ENCODE measurements around the gene TUBA1C.
"Not testable (repeated sequence)": the region's sequence is repeated elsewhere in the genome, so short reads cannot be mapped to it uniquely, and the experiment has no call there.

Gene TUBA1C

DNA sequence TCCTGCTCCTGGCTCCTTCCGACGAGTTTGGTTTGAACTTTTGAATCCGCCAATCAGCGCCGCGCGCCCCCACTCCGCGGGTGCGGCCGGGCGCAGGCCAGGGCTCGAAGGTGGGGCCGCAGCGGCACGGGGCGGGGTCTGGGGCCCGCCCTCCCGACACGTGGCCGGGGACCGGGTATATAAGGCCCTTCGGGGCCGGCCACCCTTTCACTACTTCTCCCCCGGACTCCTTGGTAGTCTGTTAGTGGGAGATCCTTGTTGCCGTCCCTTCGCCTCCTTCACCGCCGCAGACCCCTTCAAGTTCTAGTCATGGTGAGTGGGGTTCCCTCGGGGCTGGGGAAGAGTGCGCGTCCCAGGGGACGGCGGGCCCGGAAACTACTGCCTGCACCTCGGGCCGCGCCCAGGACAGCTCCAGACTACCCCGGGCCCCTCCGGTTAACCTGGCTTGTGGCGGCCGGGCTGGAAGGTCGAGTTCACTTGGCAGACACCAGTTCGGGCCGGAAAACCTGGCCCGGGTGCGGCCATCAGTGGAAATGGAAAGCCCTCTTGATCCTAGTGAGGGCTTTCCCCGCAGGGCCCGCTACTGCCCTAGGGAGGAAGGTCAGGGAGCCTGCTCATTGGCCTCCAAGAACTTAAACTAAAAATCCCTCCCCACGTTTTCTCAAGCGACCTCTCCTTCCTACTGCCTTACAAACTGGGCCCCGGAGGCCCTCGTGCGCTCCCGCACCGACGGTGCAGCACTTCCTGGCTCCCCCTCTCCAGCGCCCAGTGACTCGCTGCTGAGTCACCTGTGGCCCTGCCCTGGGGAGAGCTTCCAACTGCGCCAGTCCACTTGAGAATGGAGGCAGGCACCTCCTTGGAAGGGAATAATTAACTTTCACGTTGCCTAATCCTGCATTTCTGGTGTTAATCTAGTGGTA, at the start of gene TUBA1C:
TUBA1C (plus strand) TSS at position 210 of the 920 bp plus-strand sequence; CDS start at position 310, 100 bp downstream.
- DNase-seq (ENCODE audit: low read depth in 2 of 2), result peak; percentile 87 to 88

DNA sequence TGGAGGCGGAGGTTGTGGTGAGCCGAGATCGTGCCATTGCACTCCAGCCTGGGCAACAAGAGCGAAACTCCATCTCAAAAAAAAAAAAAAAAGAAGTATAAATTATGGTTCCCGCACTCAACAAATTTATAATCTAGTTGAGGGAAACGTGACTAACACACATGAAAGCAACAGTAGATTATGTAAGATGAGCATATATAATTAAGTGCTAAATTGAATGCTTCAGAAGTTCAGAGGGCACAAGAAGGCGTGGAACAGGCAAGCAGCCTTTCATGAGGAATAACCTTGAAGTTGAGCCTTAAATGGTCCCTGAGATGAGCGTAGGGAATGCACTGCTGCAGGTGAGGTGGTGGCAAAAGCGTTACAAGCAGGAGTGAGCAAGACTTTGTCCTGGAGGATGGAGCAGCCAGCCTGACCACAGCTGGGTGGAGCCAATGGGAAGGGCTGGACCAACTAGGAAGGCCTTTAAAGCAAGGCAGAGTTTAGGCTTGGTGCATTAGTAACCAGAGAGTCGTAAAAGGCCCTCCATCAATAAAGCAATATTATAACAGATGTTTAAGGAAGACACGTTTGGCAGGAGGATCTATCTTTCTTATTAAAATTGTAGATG, 45.4 kb upstream of the TUBA1C start:
- no peak for DNase-seq (ENCODE audit: low read depth in 2 of 2)

DNA sequence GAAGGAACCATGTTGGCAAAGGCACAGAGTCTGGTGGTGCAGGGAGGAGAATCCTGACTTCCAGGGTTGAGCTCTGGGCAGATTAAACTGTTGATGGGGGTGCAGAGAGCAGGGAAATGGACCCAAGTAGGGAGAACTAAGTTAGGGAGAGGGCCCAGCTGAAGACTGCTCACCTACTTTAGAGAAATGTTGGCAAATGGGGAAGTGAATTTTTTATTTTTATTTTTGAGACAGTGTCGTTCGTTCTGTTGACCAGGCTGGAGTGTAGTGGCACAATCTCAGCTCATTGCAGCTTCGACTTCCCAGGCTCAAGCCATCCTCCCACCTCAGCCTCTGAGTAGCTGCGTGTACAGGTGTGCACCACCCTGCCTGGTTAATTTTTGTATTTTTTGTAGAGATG, 43.9 kb upstream of the TUBA1C start:
- DNase-seq (ENCODE audit: low read depth in 2 of 2), result no peak

DNA sequence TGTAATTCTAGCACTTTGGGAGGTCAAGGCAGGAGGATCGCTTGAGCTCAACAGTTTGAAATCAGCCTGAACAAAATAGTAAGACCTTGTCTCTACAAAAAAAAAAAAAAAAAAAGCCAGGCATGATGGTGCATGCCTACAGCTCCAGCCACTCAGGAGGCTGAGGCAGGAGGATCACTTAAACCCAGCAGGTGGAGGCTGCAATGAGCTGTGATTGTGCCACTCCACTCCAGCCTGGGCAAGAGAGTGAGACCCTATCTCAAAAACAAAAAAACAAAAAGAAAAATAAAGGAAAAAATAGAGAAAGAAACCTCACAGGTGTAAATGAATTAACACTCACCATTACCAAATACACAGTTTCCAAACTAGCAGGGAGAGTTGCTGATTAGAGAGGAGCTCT, 41.8 kb upstream of the TUBA1C start:
- DNase-seq (ENCODE audit: low read depth in 2 of 2), result no peak

DNA sequence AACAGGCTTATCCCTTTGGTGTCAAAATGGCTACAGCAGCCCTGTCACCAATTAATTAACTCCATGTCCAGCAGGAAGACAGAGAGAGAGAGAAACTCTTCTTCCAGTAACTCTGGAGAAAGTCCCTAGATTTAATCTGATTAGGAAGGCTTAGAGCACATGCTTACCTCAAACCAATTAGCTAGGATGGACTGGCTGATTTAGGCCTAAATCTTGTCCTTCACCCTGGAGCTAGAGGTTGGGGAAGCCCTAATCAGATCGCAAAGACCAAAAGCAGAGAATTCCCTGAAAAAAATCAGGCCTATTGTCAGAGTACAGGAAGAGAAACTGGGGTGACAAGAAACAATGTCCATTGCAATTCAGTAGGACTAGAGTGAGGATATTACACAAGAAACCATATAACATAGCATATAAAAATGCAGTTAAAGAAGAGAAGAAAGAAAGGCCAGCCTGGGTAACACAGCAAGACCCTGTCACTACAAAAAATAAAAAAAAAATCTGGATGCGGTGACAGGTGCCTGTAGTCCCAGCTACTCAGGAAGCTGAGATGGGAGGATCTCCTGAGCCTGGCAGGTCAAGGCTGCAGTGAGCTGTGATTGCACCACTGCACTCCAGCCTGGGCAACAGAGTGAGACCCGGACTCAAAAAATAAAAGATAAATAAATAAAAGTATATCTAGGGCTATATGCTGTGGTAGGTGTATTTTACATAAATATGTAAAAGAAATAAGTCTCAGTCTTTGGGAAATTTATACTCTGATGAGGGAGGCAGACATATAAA, 41.1 kb upstream of the TUBA1C start:
- no peak for DNase-seq (ENCODE audit: low read depth in 2 of 2)

DNA sequence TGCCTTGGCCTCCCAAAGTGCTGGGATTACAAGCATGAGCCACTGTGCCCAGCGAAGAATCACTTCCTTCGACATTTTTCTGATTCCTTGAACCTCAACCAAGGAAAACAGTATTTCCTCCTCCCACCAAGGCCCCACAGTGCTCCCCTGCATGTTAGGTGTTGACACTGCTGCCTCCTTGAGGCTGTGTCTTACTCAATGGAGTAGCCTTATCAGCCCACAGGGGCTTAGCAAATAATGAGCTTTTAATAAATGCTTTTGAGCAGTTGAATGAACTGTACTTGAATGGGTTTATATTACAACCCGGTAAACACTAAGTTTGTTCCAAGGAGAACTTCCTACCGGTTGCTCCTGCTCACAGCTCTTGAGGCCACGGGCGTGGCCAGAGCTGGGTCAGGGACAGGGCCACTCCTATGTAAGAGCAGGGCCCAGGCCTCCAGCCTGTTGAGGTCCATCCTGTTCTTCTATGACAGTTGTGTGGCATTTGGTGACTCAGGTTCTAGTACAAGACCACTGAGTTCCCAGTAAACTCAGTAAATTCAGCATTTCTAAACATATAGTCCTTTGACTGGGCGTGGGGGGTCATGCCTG, 39.2 kb upstream of the TUBA1C start:
- no peak for DNase-seq (ENCODE audit: low read depth in 2 of 2)

DNA sequence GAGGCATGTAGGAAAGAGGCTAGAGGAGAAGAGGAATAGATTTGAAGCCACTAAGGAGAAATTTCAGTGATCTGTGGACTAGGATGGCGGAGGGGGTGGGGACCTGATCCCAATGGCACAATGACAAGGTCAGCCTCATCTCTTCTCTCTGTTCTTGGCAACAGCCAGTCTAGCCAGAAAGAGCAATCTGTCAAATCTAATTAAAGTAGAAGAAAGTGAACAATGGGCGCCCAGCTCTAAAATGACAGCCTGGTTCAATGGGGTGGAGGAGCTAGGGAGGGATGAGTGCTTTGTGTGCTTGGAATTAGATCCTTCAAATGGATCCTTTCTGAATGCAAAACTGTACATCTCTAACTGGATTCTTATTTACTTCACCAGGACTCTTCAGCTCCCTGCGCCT, 37.2 kb upstream of the TUBA1C start:
- no peak for DNase-seq (ENCODE audit: low read depth in 2 of 2)

DNA sequence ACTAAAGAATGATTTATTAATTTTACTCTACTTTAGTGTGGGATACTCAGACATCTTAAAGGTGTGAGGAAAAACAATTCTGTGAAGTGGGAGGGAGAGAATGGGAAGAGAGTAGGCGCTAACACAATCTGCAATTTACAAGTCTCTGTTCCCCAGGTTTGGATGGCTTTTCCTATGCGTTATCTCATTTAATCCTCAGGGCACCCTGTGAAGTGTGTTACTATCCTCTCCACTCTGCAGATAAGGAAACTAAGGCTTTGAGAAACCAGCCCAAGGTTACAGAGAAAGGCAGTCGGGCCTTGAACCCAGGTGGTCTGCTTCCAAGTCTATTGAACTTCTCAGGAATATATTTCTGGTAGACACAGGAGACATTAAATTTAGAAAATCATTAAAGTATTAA, 36.2 kb upstream of the TUBA1C start:
- no peak for DNase-seq (ENCODE audit: low read depth in 2 of 2)

DNA sequence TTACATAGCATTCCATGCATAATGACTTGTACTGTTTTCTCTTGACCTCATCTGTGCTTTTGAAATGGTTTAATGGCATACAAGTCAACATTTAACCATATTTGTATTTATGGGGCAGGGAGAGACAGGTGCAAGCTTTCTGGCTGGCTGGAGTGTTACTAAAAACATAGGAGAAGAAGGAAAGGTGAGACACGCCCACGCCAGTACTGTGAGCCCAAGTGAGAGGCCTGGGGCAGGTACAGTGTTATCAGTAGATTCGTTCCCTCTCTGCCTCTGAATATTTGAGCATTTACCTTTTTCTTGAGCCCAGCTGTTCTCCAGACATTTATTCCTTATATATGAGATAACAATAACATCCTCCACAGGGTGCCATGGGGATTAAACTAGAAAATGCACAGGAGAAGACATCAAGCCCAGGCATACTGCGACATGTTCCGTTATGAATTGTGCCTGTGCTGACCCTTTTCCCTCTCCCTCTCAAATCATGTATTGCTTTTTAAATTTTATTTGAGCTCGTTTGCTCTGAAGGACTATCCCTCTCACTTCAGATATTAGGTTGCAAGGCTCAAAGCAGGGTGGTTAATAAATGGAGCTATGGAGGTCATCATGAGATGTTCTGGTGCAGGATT, 34.6 kb upstream of the TUBA1C start:
- no peak for DNase-seq (ENCODE audit: low read depth in 2 of 2)

DNA sequence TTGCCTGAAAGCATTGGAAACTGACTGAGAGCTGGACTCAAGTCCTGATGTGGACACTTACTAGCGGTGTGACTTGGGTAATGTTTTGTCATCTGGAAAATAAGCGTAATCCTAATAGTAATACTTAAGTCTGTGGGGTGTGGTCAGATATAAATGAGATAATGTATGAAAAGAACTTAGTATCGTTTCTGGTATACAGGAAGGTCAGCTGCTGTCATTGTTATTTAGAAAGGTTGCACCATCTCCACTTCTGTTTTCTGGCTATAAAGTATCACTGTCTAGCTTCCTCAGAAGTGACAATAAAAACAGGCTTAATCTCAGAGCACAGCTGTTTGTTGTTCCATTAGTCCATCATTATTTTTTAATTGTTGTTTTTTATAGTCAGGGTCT, 34.1 kb upstream of the TUBA1C start:
- DNase-seq (ENCODE audit: low read depth in 2 of 2), result no peak

DNA sequence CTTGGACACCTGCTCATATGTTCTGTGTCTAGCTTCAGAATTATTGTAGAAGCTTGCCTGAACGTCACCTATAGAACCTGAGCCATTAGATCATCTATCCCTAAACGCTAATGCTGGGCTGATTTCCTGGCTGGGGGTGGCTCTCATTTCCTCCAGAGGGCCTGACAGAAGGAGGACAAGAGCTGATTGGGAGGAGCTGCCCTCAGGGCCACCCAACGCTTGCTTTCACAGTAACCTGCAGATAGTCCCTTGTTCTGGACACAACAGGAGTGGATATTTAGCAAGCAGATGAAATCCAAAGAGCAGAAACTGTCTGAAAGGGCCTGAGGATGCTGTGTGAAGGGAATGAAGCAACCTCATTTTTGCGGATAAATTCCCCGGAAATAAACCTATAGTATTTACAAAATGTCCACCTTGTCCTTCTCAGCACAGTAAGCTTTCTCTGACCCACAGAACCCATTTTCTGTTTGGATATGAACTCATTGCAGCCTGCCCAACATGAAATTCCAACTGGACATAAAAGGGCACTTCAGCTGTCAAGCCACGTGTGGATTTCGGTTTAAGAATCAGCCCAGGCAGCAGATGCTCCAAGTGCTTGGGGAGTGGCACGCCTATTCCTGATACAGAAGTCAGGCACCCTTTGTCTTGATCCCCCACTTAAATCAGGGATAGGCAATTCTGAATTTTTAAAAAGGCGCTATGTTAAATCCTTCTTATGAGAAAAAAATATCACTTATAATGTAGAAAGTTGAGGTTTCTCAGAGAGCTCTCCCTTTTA, 32.8 kb upstream of the TUBA1C start:
- DNase-seq (ENCODE audit: low read depth in 2 of 2), result no peak

DNA sequence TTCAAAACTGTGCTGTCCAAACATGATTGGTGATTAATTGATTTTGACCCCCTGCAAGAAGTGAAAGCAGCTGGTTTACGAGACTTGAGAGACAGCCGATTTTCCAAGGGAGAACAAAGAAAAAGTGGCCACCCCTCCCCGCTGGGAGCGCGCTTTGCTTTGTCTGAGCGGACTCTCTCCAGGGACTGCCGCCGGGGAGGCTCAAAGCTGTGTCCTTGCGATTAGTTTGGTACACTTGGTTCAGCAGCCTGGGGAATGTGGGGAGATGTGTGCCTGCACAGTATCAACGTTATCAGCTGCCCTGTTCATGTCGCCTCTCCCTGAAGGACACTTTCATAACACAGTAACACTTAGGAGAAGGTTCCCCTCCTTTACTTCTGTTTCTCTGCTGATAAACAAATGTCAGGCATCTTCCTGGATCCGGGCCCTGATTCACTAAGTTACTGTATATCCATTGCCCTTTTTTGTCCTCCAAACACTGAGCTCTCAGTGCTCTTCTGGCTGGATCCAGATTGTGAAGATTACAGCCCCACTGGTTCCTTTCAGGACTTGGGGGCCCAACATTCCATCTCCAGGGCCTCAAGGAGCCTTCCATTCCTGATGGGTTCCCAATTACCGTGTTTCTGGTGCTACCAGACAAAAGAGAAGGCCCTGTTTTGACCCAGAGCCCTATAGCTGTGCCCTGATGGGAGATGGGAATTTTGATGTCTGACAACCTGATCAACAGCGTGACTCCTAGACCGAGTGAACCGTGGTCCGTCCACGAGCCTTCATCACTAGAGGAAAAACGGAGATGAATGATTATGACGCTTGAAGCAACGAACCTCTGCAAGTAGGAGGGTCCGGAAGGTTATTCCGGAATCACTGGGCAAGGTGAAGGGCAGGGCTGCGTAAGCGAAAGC, 31.7 kb upstream of the TUBA1C start:
- DNase-seq (ENCODE audit: low read depth in 2 of 2), result no peak

DNA sequence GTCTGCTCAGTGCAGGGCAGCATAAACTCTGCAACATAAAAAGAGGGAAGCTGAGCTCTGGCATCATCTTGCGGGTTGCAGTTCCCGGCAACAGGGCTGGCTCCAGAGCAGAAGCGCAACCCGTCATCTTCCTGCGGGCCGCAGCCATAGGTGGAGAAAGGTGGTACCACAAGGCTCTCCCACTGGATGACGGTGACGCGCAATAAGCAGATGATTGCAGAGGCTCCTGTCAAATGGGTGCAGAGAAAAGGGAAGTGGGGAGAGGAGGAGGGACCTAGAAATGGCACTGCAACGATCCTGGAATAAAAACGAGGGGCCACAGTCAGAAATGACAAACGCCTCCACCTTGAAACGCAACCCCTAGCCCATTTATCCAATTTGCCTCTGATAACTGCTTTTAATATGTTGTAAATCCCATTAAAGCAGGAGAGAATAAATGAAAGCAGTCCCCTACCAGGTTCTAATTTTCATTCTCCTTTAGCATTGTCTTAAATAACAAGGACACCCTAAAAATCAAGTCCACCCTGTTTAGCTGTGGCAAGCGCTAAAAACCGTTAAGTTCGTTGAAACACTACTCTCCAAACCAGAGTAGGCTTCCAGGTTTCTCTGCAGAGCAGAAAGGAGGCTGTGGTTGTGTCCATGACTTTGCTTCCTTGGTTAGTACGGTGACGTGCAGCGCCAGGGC, 30.9 kb upstream of the TUBA1C start:
- DNase-seq (ENCODE audit: low read depth in 2 of 2), result no peak

DNA sequence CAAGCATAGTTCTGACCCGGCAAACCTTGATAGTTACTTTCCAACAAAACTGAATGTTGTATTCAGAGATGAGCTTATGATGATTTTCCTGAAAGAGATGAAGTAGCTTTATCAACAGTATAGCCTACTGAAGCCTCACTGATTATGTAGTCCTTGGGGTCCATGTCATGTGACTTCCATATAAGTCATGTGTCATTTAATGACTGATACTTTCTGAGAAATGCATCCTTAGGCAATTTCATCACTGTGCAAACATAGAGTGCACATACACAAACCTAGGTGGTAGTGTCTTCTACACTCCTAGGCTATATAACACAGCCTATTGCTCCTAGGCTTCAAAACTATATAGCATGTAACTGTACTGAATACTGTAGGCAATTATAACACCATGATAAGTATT, 28.5 kb upstream of the TUBA1C start:
- no peak for DNase-seq (ENCODE audit: low read depth in 2 of 2)

DNA sequence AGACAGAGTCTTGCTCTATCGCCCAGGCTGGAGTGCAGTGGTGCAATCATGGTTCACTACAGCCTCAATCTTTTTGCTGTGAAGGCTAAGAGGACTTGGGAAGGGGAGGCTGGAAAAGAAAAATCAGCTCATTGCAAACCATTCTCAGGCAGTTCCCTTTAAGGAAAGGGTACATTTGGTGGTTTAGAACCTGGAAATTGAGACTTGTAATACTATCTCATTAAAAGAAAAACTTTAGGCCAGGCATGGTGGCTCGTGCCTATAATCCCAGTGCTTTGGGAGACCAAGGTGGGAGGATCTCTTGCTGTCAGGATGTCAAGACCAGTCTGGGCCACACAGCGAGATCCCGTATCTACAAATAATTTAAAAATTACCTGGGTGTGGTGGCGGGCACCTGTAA, 21.3 kb upstream of the TUBA1C start:
- DNase-seq (ENCODE audit: low read depth in 2 of 2), result no peak

DNA sequence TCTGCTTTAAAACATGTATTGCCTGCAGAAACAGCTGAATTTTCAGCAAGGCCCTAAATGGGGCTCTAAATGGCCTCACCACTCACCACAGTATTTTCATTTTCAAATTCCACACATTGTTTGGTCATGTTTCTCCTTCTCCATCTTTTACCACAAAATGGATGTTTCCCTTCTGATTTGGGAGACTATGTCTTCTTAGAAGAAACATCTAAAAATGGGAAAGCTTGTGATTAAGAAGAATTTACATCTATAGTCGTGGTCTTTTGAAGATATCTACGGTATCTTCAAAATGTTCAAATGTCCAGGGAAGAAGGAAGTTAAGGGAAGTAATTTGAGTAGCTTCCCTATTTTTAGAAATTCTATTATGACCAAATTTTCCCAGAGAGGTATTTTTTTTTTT, 20.7 kb upstream of the TUBA1C start:
- DNase-seq (ENCODE audit: low read depth in 2 of 2), result peak; percentile 76 to 78

DNA sequence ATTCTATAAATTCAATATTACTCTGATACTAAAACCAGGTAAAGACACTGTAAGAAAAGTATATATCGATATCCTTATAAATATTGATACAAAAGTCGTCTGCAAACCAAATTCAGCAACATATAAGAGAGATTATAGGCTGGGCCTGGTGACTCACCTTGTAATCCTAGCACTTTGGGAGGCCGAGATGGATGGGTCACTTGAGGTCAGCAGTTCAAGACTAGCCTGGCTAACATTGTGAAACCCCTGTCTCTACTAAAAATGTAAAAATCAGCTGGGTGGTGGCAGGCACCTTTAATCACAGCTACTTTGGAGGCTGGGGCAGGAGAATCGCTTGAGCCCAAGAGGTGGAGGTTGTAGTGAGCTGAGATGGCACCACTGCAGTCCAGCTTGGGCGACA, 13.5 kb upstream of the TUBA1C start:
- DNase-seq (ENCODE audit: low read depth in 2 of 2), result no peak

DNA sequence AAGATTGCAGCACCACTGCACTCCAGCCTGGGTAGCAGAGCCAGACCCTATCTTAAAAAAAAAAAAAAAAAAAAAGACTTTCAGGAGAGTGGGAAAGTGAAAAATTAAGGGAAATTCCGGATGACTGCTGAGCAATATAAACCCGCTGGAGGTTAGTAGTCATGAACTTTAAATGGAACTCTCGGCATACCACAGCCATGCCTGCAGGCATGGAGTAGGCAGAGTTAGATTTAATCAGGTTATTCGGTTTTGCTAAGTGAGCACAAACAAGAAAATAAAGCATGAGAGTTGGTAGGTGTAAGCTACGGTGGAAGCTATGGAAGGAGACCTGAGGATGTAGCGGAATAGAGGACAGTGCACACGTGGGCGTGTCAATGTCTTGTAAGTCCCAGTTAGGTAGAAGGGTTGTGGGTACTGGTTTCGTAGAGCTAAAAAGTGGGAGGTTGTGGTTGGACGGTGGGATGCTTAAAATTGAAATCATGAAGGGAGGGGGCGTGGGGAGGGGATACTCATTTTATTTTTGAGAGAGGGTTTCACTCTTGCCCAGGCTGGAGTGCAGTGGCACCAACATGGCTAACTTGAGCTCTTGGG, 11.8 kb upstream of the TUBA1C start:
- DNase-seq (ENCODE audit: low read depth in 2 of 2), result no peak

DNA sequence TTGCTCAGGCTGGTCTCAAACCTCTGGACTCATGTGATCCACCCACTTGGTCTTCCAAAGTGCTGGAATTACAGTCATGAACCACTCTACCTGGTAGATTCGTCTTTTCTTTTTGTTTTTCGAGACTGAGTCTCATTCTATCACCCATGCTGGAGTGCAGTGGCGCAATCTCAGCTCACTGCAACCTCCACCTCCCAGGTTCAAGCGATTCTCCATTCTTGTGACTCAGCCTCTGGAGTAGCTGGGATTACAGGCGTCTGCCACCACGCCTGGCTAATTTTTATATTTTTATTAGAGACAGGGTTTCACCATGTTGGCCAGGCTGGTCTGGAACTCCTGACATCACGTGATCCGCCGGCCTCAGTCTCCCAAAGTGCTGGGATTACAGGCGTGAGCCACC, 9.4 kb upstream of the TUBA1C start:
- DNase-seq (ENCODE audit: low read depth in 2 of 2), result not testable (repeated sequence)

Measured in fibroblast of skin of left quadriceps (primary cell).